SU-DHL-6 (cell line): ENCODE data around the gene PSMB1.

Source experiments
- EZH2phosphoT487 ChIP-seq: fragments of 200-600 bp; sonication (generic), shearing (Covaris generic); conservative IDR thresholded peaks from 2 replicates; pipeline ENCODE4 v1.6.1; 2018; ENCODE audit warnings: mild to moderate bottlenecking, antibody characterized with exemption, low read length, moderate library complexity, mixed read lengths
- TF ChIP-seq, protein P1 (sequence below): fragments of 200-600 bp; sonication (generic); IDR thresholded peaks from one replicate; pipeline ENCODE4 v1.5.1; 2017; ENCODE audit warnings: antibody characterized with exemption, mild to moderate bottlenecking, low read length, moderate library complexity; ENCODE audit not compliant: insufficient read depth, poor library complexity, severe bottlenecking

DNA sequence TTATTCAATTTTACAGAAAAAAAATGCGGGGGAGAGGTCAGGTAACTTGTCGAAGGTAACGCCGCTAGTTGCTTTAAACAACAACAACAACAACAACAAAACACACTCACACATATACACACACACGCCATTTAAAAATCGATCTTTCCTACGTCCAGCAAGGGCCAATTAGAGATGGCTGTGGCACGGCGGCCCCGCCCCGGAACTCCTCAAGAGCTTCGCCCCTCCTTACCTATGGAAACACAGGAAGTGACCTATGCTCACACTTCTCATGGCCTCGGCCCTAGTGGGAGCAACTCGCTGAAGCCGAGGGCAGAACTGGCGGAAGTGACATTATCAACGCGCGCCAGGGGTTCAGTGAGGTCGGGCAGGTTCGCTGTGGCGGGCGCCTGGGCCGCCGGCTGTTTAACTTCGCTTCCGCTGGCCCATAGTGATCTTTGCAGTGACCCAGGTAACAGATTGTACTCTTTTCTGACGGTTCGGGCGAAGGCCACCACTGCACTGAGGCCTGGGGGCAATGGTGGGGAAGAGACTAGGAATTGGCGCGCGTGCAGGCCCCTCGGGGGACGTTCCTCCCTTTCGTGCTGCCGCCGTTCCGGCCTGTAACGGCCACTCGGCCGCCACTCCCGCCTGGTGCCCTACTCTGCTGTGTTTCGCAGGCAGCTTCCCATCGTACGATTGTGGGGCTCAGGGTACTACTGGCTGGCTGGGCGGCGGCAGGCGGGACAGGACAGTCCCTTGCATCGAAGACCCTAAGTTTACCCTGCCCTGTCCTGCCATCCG, 1.1 kb upstream of the PSMB1 start, which contains the start of gene TBP:
- TF ChIP-seq, protein P1, sequence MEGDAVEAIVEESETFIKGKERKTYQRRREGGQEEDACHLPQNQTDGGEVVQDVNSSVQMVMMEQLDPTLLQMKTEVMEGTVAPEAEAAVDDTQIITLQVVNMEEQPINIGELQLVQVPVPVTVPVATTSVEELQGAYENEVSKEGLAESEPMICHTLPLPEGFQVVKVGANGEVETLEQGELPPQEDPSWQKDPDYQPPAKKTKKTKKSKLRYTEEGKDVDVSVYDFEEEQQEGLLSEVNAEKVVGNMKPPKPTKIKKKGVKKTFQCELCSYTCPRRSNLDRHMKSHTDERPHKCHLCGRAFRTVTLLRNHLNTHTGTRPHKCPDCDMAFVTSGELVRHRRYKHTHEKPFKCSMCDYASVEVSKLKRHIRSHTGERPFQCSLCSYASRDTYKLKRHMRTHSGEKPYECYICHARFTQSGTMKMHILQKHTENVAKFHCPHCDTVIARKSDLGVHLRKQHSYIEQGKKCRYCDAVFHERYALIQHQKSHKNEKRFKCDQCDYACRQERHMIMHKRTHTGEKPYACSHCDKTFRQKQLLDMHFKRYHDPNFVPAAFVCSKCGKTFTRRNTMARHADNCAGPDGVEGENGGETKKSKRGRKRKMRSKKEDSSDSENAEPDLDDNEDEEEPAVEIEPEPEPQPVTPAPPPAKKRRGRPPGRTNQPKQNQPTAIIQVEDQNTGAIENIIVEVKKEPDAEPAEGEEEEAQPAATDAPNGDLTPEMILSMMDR = no peak
- TF ChIP-seq EZH2phosphoT487 = no peak
